ENCODE data around the gene RCC1. TPM values are rescaled to one million over a fixed set of nuclear protein-coding genes. Genes with fewer than 3 reads are reported as not detected.
A peak's percentile ranks its signal among the peaks of the same experiment; 100 is the strongest.

The RCC1 gene
- 10 to 100 TPM in 3 of 4 donors, 1 to 10 TPM in 1; 5.8 to 21.6 (median 12.7) TPM for total RNA-seq

GRCh38 chr1:28505406-28506187 is at the start of gene RCC1:
RCC1 (plus strand) TSS chr1:28506043; CDS start chr1:28529867, 23,824 bp downstream.
- peak within 1 kb of the TSS; percentile 86 to 90 (median 89) for H3K27ac ChIP-seq
- no peak for TF ChIP-seq EP300 (IDR thresholded peaks at IDR 0.05)
- no peak for TF ChIP-seq CTCF (IDR thresholded peaks at IDR 0.05)
- peak; percentile 91 for TF ChIP-seq POLR2A (IDR thresholded peaks at IDR 0.05)
- TF ChIP-seq POLR2AphosphoS5 (IDR thresholded peaks at IDR 0.05) = peak; percentile 98
- 1 to 2% methylated on average over 17 to 20 of the region's 41 CpGs for WGBS, 2 donors (ENCODE audit: low coverage in 1 of 2)
- H3K4me1 ChIP-seq = peaks cover 4 to 49% (median 33%) of the 10 kb centered on the region in 3 donors
- no peaks in the 10 kb centered on the region for H3K27me3 ChIP-seq
- peaks cover 0 to 30% of the 10 kb centered on the region in 2 donors for H3K36me3 ChIP-seq
- no peaks in the 10 kb centered on the region for H3K9me3 ChIP-seq
- H3K4me3 ChIP-seq = peak within 1 kb of the TSS; percentile 74 to 83
- peak; percentile 98 for ATAC-seq

GRCh38 chr1:28456078-28456477 is 49.8 kb upstream of the RCC1 start:
- Histone ChIP-seq H3K9me3 (no peaks in the 10 kb centered on the region), H3K4me3 (no peak overlapping the region), H3K4me1 (peaks cover 0 to 31% (median 0%) of the 10 kb centered on the region in 3 donors), H3K27ac (peak overlapping the region in 1 of 4 donors; percentile 3), H3K27me3 (no peaks in the 10 kb centered on the region), H3K36me3 (peaks cover 0 to 19% of the 10 kb centered on the region in 2 donors)
- no peak for ATAC-seq
- no peak for TF ChIP-seq POLR2A (IDR thresholded peaks at IDR 0.05)
- no peak for TF ChIP-seq EP300 (IDR thresholded peaks at IDR 0.05)
- no peak for TF ChIP-seq CTCF (IDR thresholded peaks at IDR 0.05)
- no peak for TF ChIP-seq POLR2AphosphoS5 (IDR thresholded peaks at IDR 0.05)
- 48 to 61% methylated on average over 4 of the region's 5 CpGs for WGBS, 2 donors (ENCODE audit: low coverage in 1 of 2)

- Histone ChIP-seq H3K27me3 (no peaks in the 10 kb centered on the region), H3K4me1 (peaks cover 0 to 31% (median 0%) of the 10 kb centered on the region in 3 donors), H3K9me3 (no peaks in the 10 kb centered on the region), H3K4me3 (no peak overlapping the region), H3K27ac (no peak overlapping the region), H3K36me3 (peaks cover 0 to 35% of the 10 kb centered on the region in 2 donors)
- WGBS, 2 donors (ENCODE audit: low coverage in 1 of 2) = 67% methylated on average over 1 of the region's 1 CpG; no CpG with 5 or more reads in 1 of the 2 donors
- TF ChIP-seq POLR2AphosphoS5 (IDR thresholded peaks at IDR 0.05) (no peak), CTCF (IDR thresholded peaks at IDR 0.05) (no peak), POLR2A (IDR thresholded peaks at IDR 0.05) (no peak), EP300 (IDR thresholded peaks at IDR 0.05) (no peak)
- ATAC-seq = no peak
These were observed 48.2 kb upstream of the RCC1 start for GRCh38 chr1:28457678-28458077.

GRCh38 chr1:28458237-28459228 is 47.3 kb upstream of the RCC1 start:
- Histone ChIP-seq H3K4me1 (peaks cover 0 to 31% (median 0%) of the 10 kb centered on the region in 3 donors), H3K36me3 (peaks cover 0 to 43% of the 10 kb centered on the region in 2 donors), H3K9me3 (no peaks in the 10 kb centered on the region), H3K27me3 (no peaks in the 10 kb centered on the region), H3K4me3 (no peak overlapping the region), H3K27ac (no peak overlapping the region)
- WGBS, 2 donors (ENCODE audit: low coverage in 1 of 2) = 69 to 76% methylated on average over 7 of the region's 7 CpGs
- ATAC-seq = no peak
- TF ChIP-seq EP300 (IDR thresholded peaks at IDR 0.05) (no peak), POLR2A (IDR thresholded peaks at IDR 0.05) (no peak), POLR2AphosphoS5 (IDR thresholded peaks at IDR 0.05) (no peak)

GRCh38 chr1:28466226-28466778 is 39.5 kb upstream of the RCC1 start:
- Histone ChIP-seq H3K4me1 (no peaks in the 10 kb centered on the region), H3K27me3 (no peaks in the 10 kb centered on the region), H3K9me3 (no peaks in the 10 kb centered on the region), H3K36me3 (peaks cover 0 to 74% of the 10 kb centered on the region in 2 donors), H3K4me3 (no peak overlapping the region), H3K27ac (no peak overlapping the region)
- no peak for TF ChIP-seq CTCF (IDR thresholded peaks at IDR 0.05)
- TF ChIP-seq POLR2AphosphoS5 (IDR thresholded peaks at IDR 0.05) = no peak
- no peak for TF ChIP-seq POLR2A (IDR thresholded peaks at IDR 0.05)
- TF ChIP-seq EP300 (IDR thresholded peaks at IDR 0.05) = no peak
- ATAC-seq = no peak
- 95 to 100% methylated on average over 1 to 3 of the region's 3 CpGs for WGBS, 2 donors (ENCODE audit: low coverage in 1 of 2)
